GM21423 (cell line): ENCODE data around the gene OPCML.

ENCODE experiments used
- ATAC-seq: cut with Tn5 transposase; IDR thresholded peaks from one replicate; pipeline ENCODE4 v1.9.1; 2021; ENCODE audit warnings: mild to moderate bottlenecking, moderate library complexity; ENCODE audit not compliant: unreplicated experiment

Gene OPCML

DNA sequence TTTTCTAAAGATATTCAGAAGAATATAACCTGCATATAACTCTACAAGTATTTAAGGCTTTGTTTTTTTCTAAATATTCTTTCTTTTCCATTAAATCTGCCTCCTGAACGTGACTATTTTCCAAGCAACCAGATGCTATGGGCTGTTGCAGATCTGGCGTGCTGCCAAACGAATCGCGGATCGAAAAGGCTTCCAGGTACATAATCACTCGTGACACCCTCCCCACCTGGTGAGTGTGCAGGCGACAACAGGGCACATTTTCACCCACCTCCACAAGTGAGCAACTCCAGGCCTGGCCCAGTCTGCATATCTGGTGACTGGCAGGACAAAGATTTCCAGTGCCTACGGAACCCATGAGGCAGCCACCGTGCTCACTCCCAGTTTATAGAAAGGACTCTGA is 660.1 kb downstream of the OPCML start:
- no peak for ATAC-seq

GRCh38 chr11:132866783-132867545 is 665.3 kb downstream of the OPCML start:
- ATAC-seq = no peak

DNA sequence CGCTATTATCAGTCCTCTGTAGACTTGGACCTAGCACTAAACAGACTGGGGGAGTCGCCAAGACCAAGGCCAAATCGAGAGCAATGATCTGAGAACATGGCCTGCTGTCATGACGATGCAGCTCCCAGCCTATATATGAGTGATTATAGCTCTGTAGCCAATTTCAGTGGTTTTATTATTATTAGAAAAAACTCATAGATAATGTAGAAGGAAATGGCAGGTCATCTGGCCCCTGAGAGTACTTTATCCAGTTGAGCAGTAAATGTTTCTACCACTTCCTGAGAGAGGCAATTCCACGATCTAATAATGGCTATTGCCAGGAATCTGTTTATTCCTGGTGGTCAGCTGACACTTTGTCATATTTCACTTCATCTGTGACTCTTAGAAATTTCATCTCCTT is 666.7 kb downstream of the OPCML start:
- no peak for ATAC-seq

GRCh38 chr11:132864811-132865576 is 667.3 kb downstream of the OPCML start:
- ATAC-seq = no peak

DNA sequence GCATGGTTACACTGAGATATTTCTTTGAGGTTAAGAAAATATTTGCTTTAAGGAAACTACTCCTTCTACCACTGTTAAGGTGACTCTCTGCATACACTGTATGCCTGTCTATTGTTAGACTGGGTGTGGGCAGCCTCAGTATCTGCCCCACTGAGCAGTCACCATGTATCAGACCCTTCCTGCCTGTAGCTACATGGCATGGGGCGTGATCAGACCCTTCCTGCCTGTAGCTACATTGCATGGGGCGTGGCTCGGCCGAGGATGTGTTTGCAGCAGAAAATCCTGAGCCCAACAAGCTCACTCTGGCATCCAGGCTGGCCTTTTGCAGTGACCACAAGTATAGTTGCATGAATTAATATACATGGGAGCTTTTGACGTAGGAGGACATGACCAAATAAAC is 669.4 kb downstream of the OPCML start:
- ATAC-seq = no peak

DNA sequence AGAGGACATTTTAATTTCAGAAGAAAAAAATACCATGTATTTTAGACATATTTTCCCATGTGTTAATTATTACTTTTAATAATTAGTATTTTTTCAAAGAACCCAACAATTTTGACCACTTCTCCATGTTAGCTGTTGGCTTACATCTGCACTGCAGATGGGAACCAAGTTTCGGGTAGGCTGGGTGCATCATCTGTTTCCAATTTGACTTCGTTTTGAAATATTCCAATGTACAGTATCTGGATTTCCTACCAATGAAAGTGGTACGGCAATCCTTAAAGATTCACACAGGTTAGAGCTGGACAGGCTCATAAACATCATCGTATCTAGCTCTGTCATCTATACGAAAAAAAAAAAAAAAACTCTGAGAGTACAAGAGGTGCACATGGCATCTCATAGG is 670.2 kb downstream of the OPCML start:
- no peak for ATAC-seq

DNA sequence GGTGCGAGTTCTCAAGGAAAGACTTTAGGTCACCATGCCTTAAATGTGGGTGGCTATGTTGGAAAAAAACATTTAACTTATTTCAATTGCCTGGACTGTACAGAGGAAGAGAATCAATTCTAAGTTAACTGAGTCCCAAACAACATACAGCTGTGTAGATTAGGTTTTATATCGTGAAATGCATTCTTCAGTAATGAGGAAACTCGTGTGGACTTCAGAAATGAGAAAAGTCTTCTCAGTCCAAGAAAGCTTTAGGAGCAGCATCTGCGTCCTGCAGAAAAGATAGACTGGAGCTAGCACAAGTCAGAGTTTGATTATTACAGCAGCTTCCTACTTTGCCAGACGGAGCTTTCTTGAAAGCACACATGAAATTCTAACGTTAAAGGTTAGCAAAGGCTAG is 673.0 kb downstream of the OPCML start:
- ATAC-seq = no peak

GRCh38 chr11:132858223-132858622 is 674.1 kb downstream of the OPCML start:
- ATAC-seq = no peak

DNA sequence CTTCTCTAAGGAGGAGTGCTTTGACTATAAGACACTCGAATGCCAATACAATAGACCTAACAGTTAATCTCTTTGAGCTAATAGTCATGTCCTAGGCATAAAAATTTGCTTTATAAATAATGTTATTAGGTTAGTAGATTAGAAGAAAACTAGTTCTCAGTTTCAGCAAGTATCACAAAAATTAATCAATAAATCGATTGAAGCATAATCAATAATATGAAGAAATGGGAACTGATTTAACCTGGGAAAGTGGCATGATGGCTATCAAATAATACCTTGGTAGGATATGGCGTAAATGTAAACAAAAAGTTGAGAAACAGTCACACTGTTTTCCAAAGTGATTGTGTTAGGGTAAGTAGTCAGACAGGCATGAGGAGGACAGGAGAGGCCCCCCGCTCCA is 676.3 kb downstream of the OPCML start:
- no peak for ATAC-seq

GRCh38 chr11:132855516-132855915 is 676.8 kb downstream of the OPCML start:
- no peak for ATAC-seq

DNA sequence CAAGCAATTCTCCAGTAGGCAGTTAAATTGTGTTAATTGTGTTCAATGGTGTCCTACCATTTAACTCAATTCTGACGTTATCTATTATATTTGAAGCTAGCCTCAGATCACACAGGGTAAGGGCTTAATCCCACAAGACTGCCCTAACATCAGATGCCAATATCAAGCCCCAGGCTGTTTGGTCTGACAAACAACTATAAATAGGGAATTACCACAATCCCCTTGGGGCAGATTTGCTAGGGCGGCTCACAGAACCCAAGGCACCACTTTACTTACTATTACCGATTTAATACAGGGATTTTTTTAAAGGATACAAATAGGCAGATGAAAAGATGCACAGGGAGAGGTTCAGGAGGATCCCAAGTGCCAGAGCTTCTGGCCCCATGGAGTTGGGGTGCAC is 678.4 kb downstream of the OPCML start:
- no peak for ATAC-seq

- no peak for ATAC-seq
Measured at GRCh38 chr11:132852361-132852760, 679.9 kb downstream of the OPCML start.

DNA sequence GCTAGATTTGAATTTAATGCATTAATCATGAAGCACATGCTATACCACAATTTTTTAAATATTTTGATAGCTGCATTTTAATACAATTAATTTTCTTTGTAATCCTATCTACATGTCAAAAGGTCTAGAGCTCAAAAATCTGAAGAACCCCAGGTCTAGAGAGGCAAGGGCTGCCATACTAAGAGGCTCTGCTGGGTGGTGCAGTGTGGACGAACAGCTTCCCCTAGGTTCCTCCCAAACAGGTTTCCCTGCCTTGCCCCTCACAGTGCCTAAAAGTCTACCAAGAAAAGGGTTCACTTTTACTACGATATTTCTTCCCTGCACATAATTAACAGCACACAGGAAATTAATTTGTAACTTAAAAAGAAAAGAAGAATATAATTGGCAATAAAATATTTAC is 681.1 kb downstream of the OPCML start:
- ATAC-seq = no peak

DNA sequence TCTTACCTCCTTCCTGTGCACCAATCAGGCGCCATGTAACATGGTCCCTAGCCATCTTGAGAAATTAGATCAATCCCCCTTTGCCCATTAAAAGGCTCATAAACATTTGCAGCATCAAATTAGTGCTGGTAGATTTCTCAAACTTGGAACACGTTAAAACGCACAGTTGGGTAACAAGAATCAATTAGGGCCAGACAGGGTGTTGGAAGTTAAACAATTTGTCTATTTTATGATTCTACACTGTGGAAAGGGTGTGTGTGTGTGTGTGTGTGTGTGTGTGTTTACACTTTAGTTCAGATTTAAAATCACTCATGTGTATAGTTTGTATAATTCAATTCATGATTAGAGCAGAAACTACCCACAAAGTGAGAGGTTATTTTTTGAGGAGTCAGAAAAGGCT is 682.0 kb downstream of the OPCML start:
- ATAC-seq = no peak

- ATAC-seq = no peak
Measured at GRCh38 chr11:132848336-132848735, 684.0 kb downstream of the OPCML start.

- no peak for ATAC-seq
Measured at GRCh38 chr11:132846075-132846474, 686.2 kb downstream of the OPCML start.

GRCh38 chr11:132844956-132845696 is 687.2 kb downstream of the OPCML start:
- no peak for ATAC-seq

DNA sequence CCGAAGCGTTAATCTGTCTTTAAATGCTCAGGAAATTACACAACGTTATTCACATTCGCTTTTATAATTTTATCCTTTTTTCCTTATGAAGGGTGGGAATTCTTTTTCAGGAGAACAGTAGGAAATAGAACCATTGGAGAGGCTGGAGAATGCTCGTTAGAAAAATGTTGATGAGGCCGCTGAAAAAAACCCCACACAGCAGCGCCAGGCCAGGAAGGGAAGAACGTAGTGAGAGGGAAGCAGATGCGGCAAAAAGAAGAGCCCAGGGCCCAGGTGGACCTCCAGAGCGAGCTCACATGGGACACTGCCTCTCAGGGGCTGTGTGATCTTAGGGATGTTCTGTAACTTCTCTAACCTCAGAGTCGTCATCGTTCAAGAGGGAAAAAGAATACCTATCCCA is 691.6 kb downstream of the OPCML start:
- ATAC-seq = no peak

- ATAC-seq = no peak
Measured at GRCh38 chr11:132840191-132840590, 692.1 kb downstream of the OPCML start.

GRCh38 chr11:132839236-132839945 is 692.9 kb downstream of the OPCML start:
- ATAC-seq = no peak

- no peak for ATAC-seq
Measured at GRCh38 chr11:132838627-132839026, 693.7 kb downstream of the OPCML start.
